GM23338 (cell line): Measurements from ENCODE around the gene GDE1. TPM values are rescaled to one million over a fixed set of nuclear protein-coding genes. Genes with fewer than 3 reads are reported as not detected.
A peak's percentile ranks its signal among the peaks of the same experiment; 100 is the strongest.

Experiments
- ATAC-seq: fragments of 200-7000 bp; cut with Tn5 transposase; 3 replicates; pipeline ENCODE4 v1.9.1; 2020
- DNase-seq: peaks from one replicate; pipeline ENCODE4 v3.0.0-alpha.2; 2015; ENCODE audit warnings: low spot score
- H2AFZ ChIP-seq: fragments of 200-600 bp; sonication (generic); 2 replicates; pipeline ENCODE4 v1.8.0; 2016; ENCODE audit warnings: antibody characterized with exemption, mild to moderate bottlenecking, moderate library complexity
- H3F3A ChIP-seq: fragments of 200-600 bp; sonication (generic); replicated peaks from 2 replicates; pipeline ENCODE4 v1.8.0; 2017; ENCODE audit warnings: antibody characterized with exemption, mixed run types, low read depth
- H3K27ac ChIP-seq: fragments of 200-600 bp; sonication (generic); 2 replicates; pipeline ENCODE4 v1.6.1; 2016; ENCODE audit warnings: low read depth
- H3K27me3 ChIP-seq: fragments of 200-600 bp; sonication (generic); 2 replicates; pipeline ENCODE4 v1.8.0; 2016; ENCODE audit warnings: mild to moderate bottlenecking, mixed run types, moderate library complexity; ENCODE audit not compliant: insufficient read depth
- H3K36me3 ChIP-seq: fragments of 200-600 bp; sonication (generic); 2 replicates; pipeline ENCODE4 v1.8.0; 2016; ENCODE audit warnings: mild to moderate bottlenecking; ENCODE audit not compliant: insufficient read depth
- H3K4me1 ChIP-seq: fragments of 200-600 bp; sonication (generic); 2 replicates; pipeline ENCODE4 v1.8.0; 2016; ENCODE audit warnings: mild to moderate bottlenecking, moderate library complexity; ENCODE audit not compliant: insufficient read depth
- H3K4me2 ChIP-seq: fragments of 200-600 bp; sonication (generic); 2 replicates; pipeline ENCODE4 v1.7.1; 2017; ENCODE audit warnings: mixed run types
- H3K4me3 ChIP-seq: fragments of 200-600 bp; sonication (generic); 2 replicates; pipeline ENCODE4 v1.6.1; 2016; ENCODE audit warnings: mixed run types
- H3K79me2 ChIP-seq: fragments of 200-600 bp; sonication (generic); replicated peaks from 2 replicates; pipeline ENCODE4 v1.8.0; 2017; ENCODE audit warnings: mild to moderate bottlenecking; ENCODE audit not compliant: insufficient read depth
- H3K9me2 ChIP-seq: fragments of 200-600 bp; sonication (generic); 2 replicates; pipeline ENCODE4 v1.8.0; 2017; ENCODE audit not compliant: insufficient read depth
- H4K20me1 ChIP-seq: fragments of 200-600 bp; sonication (generic); replicated peaks from 2 replicates; pipeline ENCODE4 v1.8.0; 2017; ENCODE audit warnings: mild to moderate bottlenecking; ENCODE audit not compliant: insufficient read depth
- H3K27ac Mint-ChIP-seq: 2 replicates; pipeline ENCODE4 v1.8.0; 2020; ENCODE audit warnings: inconsistent platforms, mild to moderate bottlenecking, moderate library complexity, mixed read lengths
- H3K27me3 Mint-ChIP-seq: 3 replicates; pipeline ENCODE4 v1.8.0; 2022; ENCODE audit warnings: low read depth, mild to moderate bottlenecking, moderate library complexity, mixed read lengths, inconsistent platforms; ENCODE audit not compliant: insufficient read depth, poor library complexity
- H3K36me3 Mint-ChIP-seq: 3 replicates; pipeline ENCODE4 v1.8.0; 2021; ENCODE audit warnings: low read depth, mild to moderate bottlenecking, inconsistent platforms, moderate library complexity, mixed read lengths
- H3K4me1 Mint-ChIP-seq: 3 replicates; pipeline ENCODE4 v1.8.0; 2020; ENCODE audit warnings: mild to moderate bottlenecking, inconsistent platforms, mixed read lengths
- H3K4me3 Mint-ChIP-seq: 3 replicates; pipeline ENCODE4 v1.8.0; 2021; ENCODE audit warnings: moderate library complexity, mild to moderate bottlenecking, inconsistent platforms, mixed read lengths
- H3K9me3 Mint-ChIP-seq: 3 replicates; pipeline ENCODE4 v1.8.0; 2020; ENCODE audit warnings: moderate library complexity, mild to moderate bottlenecking, inconsistent platforms, mixed read lengths
- NANOG ChIP-seq: IDR thresholded peaks from 2 replicates; pipeline ENCODE4 v1.6.1; 2016; ENCODE audit warnings: antibody characterized with exemption, borderline replicate concordance
- polyA plus RNA-seq: library from polyadenylated mRNA; unstranded; fragments of >200 nt; fragmentation: Nextera tagmentation; extraction: Ambion mirVana; gene quantifications from 2 replicates; pipeline ENCODE4 v1.2.1, GENCODE V29; 2016
- total RNA-seq: library from RNA; depleted of rRNA; stranded (reverse); fragments of >200 nt; shearing (Covaris generic); gene quantifications from 2 replicates; pipeline ENCODE4 v1.2.3, GENCODE V29; 2014
- TF ChIP-seq, protein P1 (sequence below), 2 experiments: fragments of 200-600 bp in 1 of 2; sonication (generic) in 1 of 2; conservative IDR thresholded peaks; 2 replicates each; pipeline versions ENCODE4 v1.5.1 to v1.6.1; 2016 to 2017; ENCODE audit warnings: antibody characterized with exemption in 2 of 2, low read depth in 2 of 2, mild to moderate bottlenecking in 2 of 2, moderate library complexity in 1 of 2
- TF ChIP-seq, protein P2 (sequence below): fragments of 250-450 bp; sonication (Bioruptor Pico); IDR thresholded peaks from 2 replicates; pipeline ENCODE4 v1.5.0; 2020; ENCODE audit warnings: mild to moderate bottlenecking, moderate library complexity
- TF ChIP-seq, protein P3 (sequence below): IDR thresholded peaks from 2 replicates; pipeline ENCODE4 v1.6.1; 2016; ENCODE audit warnings: antibody characterized with exemption

Gene GDE1
- total and polyA plus RNA-seq, 2 experiments from 2014 or later: 30.0 to 69.3 TPM

DNA sequence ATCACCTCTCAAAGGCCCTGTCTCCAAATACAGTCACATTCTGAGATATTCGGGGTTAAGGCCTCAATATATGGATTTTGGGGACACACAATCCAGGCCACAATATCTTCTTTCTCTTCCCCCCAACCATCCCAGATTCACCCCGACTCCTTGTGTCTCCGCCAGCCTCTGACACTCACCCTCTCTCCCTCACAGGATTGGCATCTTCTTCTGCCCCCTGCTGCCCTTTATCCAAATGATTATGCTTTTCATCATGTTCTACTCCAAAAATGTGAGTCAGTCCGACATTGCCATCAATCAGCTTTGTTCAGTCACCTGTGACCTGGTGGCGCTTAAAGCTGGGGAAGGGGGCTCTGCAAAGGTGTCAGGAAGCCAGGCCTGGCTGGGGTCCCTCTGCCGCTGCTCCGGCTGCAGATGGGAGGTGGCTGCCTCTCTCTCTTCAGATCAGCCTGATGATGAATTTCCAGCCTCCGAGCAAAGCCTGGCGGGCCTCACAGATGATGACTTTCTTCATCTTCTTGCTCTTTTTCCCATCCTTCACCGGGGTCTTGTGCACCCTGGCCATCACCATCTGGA, 35.1 kb downstream of the GDE1 start (continued):
- TF ChIP-seq, protein P1, sequence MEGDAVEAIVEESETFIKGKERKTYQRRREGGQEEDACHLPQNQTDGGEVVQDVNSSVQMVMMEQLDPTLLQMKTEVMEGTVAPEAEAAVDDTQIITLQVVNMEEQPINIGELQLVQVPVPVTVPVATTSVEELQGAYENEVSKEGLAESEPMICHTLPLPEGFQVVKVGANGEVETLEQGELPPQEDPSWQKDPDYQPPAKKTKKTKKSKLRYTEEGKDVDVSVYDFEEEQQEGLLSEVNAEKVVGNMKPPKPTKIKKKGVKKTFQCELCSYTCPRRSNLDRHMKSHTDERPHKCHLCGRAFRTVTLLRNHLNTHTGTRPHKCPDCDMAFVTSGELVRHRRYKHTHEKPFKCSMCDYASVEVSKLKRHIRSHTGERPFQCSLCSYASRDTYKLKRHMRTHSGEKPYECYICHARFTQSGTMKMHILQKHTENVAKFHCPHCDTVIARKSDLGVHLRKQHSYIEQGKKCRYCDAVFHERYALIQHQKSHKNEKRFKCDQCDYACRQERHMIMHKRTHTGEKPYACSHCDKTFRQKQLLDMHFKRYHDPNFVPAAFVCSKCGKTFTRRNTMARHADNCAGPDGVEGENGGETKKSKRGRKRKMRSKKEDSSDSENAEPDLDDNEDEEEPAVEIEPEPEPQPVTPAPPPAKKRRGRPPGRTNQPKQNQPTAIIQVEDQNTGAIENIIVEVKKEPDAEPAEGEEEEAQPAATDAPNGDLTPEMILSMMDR (conservative IDR thresholded peaks at IDR 0.05; ENCODE audit: low read depth in 2 of 2): 0 out of 4 replicates have a peak, but pooled peaks of 1 of the 2 experiments have one; percentile 22

DNA sequence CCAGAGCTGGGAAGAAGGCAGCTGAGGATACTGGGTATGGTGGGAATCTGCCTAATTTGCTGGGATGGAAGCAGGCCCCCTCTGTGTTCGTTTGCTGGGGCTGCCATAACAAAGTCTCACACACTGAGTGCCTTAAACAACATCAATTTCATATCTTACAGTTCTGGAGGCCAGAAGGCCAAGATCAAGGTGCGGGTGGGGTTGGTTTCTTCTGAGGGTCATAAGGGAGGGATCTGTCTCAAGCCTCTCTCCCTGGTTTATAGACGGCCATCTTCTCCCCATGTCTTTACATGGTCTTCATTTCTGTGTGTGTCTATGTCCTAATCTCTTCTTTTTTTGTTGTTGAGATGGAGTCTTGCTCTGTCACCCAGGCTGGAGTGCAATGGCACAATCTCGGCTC, 35.8 kb downstream of the GDE1 start:
- H2AFZ ChIP-seq: no peak overlapping the region
- Mint-ChIP-seq H3K4me3 (no peak overlapping the region), H3K27me3 (peaks cover 6% of the 10 kb centered on the region), H3K4me1 (peaks cover 20% of the 10 kb centered on the region), H3K9me3 (no peaks in the 10 kb centered on the region), H3K27ac (no peak overlapping the region), H3K36me3 (peaks cover 7% of the 10 kb centered on the region; the same call in 1 of the 3 replicates)
- no peak for DNase-seq
- peaks cover 7% of the 10 kb centered on the region; the same call in 1 of the 2 replicates for H3F3A ChIP-seq
- no peak overlapping the region for H3K4me2 ChIP-seq
- TF ChIP-seq, protein P2, sequence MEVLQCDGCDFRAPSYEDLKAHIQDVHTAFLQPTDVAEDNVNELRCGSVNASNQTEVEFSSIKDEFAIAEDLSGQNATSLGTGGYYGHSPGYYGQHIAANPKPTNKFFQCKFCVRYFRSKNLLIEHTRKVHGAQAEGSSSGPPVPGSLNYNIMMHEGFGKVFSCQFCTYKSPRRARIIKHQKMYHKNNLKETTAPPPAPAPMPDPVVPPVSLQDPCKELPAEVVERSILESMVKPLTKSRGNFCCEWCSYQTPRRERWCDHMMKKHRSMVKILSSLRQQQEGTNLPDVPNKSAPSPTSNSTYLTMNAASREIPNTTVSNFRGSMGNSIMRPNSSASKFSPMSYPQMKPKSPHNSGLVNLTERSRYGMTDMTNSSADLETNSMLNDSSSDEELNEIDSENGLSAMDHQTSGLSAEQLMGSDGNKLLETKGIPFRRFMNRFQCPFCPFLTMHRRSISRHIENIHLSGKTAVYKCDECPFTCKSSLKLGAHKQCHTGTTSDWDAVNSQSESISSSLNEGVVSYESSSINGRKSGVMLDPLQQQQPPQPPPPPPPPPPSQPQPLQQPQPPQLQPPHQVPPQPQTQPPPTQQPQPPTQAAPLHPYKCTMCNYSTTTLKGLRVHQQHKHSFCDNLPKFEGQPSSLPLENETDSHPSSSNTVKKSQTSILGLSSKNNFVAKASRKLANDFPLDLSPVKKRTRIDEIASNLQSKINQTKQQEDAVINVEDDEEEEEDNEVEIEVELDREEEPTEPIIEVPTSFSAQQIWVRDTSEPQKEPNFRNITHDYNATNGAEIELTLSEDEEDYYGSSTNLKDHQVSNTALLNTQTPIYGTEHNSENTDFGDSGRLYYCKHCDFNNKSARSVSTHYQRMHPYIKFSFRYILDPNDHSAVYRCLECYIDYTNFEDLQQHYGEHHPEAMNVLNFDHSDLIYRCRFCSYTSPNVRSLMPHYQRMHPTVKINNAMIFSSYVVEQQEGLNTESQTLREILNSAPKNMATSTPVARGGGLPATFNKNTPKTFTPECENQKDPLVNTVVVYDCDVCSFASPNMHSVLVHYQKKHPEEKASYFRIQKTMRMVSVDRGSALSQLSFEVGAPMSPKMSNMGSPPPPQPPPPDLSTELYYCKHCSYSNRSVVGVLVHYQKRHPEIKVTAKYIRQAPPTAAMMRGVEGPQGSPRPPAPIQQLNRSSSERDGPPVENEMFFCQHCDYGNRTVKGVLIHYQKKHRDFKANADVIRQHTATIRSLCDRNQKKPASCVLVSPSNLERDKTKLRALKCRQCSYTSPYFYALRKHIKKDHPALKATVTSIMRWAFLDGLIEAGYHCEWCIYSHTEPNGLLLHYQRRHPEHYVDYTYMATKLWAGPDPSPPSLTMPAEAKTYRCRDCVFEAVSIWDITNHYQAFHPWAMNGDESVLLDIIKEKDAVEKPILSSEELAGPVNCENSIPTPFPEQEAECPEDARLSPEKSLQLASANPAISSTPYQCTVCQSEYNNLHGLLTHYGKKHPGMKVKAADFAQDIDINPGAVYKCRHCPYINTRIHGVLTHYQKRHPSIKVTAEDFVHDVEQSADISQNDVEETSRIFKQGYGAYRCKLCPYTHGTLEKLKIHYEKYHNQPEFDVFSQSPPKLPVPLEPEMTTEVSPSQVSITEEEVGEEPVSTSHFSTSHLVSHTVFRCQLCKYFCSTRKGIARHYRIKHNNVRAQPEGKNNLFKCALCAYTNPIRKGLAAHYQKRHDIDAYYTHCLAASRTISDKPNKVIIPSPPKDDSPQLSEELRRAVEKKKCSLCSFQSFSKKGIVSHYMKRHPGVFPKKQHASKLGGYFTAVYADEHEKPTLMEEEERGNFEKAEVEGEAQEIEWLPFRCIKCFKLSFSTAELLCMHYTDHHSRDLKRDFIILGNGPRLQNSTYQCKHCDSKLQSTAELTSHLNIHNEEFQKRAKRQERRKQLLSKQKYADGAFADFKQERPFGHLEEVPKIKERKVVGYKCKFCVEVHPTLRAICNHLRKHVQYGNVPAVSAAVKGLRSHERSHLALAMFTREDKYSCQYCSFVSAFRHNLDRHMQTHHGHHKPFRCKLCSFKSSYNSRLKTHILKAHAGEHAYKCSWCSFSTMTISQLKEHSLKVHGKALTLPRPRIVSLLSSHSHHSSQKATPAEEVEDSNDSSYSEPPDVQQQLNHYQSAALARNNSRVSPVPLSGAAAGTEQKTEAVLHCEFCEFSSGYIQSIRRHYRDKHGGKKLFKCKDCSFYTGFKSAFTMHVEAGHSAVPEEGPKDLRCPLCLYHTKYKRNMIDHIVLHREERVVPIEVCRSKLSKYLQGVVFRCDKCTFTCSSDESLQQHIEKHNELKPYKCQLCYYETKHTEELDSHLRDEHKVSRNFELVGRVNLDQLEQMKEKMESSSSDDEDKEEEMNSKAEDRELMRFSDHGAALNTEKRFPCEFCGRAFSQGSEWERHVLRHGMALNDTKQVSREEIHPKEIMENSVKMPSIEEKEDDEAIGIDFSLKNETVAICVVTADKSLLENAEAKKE: no peak
- TF ChIP-seq NANOG: no peak
- TF ChIP-seq, protein P3, sequence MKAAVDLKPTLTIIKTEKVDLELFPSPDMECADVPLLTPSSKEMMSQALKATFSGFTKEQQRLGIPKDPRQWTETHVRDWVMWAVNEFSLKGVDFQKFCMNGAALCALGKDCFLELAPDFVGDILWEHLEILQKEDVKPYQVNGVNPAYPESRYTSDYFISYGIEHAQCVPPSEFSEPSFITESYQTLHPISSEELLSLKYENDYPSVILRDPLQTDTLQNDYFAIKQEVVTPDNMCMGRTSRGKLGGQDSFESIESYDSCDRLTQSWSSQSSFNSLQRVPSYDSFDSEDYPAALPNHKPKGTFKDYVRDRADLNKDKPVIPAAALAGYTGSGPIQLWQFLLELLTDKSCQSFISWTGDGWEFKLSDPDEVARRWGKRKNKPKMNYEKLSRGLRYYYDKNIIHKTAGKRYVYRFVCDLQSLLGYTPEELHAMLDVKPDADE: no peak
- H3K4me3 ChIP-seq: no peak overlapping the region
- H3K4me1 ChIP-seq: peaks cover 14% of the 10 kb centered on the region
- no peak overlapping the region for H3K27ac ChIP-seq
- H3K79me2 ChIP-seq: no peaks in the 10 kb centered on the region
- no peaks in the 10 kb centered on the region for H4K20me1 ChIP-seq
- H3K27me3 ChIP-seq: no peaks in the 10 kb centered on the region
- no peaks in the 10 kb centered on the region for H3K36me3 ChIP-seq
- ATAC-seq: no peak
- 0 out of 2 replicates have a peak, but pooled peaks cover 3% of the 10 kb centered on the region for H3K9me2 ChIP-seq
